GM19099 (cell line): ENCODE data around the gene ICAM2.

Experiments
- POLR2A ChIP-seq: IDR thresholded peaks from 3 replicates; pipeline ENCODE4 v1.6.1; 2011; ENCODE audit warnings: low read depth; ENCODE audit not compliant: insufficient read length; ENCODE audit errors: extremely low read depth

Gene ICAM2

DNA sequence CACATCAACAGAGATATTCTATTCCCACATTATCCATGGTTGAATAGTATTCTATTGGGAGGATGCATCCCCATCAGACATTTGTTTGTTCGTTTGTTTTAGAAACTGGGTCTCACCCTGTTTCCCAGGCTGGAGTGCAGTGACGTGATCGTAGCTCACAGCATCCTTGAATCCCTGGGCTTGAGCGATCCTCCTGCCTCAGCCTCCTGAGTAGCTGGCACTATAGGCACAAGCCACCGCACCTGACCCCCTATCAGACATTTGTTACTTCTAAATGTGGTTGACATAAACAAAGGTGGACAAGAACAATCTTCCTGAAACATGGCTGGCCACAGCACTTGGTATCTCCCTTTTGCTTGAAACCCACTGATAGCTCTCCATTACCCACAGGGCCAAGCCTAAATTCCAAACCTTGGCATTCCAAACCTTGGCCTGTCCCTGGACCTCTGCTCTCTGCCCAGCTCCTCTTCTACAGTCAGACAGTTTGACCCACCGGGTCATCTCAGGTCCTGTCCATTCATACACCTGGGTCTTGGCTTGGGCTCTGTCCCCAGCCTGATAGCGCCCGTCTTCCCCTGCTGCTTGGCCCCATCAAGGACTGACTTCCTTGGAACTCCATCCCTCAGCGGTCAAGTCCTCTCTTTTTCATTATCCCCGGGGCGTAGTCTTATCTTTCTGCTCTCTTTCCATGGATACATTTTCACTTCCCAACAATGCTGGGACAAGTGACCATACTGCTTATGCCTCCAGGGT, 23.8 kb downstream of the ICAM2 start:
- TF ChIP-seq POLR2A, result no peak

DNA sequence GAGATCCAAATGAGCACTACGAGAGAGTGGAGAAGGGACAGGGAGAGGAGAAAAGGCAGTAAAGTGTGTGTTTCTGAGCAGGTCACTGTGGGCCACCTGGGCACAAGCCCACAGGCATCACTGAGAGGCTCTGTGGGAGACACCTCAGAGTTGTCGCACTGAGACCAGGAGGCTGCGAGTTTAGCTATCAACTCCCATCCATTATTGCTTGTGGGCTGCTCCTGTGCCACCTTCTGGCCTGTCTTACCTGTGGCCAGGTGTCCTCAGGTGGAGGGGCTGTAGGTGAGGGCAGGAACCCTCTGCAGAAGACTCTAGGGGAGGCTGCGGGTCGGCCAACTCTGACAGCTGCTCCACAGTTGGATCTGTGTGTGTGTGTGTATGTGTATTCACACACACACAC, 24.8 kb downstream of the ICAM2 start:
- no peak for TF ChIP-seq POLR2A

DNA sequence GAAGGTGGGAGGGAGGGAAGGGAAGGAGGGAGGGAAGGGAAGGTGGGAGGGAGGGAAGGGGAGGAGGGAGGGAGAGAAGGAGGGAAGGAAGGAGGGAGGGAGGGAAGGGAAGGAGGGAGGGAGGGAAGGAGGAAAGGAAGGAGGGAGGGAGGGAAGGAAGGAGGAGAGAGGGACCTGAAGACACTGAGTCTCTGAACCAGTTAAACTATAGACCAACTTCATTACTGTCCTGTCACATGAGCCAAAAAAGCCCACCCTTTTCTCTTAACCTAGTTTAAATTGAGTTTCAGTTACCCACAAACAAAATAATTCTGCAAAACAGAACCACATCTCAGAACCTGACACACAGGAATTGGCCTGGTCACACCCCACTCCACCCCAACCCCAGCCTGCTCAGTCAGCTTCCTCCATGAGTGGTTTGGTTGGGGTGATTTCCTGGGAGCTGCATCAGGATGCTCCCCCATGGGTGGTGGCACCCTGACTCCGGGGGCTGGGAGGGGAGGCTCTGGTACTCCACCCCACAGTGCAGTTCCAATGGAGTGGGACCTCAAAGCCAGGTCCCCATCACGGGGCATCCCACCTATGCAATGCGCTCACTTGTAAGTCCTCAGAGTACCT, 27.0 kb downstream of the ICAM2 start:
- TF ChIP-seq POLR2A, result no peak

DNA sequence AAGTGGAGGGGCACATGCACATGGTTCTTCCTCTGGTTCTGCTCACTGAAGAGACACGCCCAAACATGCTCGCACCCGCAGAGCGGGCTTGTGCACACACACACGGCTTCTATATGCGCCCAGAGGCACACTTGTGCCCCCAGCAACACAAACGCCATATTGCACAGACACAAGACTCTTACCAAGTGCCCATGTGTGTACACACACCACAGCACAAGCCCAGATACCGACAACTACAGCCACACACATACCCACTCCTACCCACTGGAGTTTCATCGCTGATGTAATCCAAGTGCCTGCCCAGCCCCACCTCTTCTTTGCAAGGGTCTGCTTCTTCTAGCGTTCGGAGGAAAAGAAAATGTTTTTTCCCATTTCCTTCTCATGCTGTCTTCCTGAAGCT, 28.8 kb downstream of the ICAM2 start:
- TF ChIP-seq POLR2A, result no peak

DNA sequence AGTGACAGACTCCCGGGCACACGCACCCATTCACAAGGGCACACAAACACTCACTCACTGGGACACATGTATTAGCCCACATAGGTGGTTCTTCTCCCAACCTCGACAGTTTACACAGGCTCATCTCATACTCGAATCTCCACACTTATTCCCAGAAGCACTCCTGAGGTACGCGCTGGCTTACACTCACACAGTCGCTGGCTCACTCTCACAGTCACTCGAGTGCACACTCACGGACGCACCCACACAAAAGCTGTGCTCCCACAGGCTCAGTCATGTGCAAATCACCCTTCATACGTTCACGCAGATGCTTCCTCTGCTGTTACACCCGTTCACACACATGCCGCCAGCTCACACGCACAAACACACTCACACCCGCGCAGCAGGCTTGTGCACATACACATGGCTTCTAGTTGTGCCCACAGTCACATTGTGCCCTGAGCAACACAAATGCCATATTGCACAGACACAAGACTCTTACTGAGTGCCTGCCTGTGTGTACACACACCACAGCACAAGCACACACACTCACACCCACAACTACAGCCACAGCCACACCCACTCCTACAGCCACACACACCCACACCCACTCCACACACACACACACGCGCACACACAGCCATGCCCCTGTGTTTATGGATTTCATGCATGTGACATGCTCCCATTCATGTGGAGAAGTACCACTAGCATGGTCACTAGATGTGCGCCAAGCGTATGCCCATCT, 30.6 kb downstream of the ICAM2 start:
- TF ChIP-seq POLR2A, result no peak

DNA sequence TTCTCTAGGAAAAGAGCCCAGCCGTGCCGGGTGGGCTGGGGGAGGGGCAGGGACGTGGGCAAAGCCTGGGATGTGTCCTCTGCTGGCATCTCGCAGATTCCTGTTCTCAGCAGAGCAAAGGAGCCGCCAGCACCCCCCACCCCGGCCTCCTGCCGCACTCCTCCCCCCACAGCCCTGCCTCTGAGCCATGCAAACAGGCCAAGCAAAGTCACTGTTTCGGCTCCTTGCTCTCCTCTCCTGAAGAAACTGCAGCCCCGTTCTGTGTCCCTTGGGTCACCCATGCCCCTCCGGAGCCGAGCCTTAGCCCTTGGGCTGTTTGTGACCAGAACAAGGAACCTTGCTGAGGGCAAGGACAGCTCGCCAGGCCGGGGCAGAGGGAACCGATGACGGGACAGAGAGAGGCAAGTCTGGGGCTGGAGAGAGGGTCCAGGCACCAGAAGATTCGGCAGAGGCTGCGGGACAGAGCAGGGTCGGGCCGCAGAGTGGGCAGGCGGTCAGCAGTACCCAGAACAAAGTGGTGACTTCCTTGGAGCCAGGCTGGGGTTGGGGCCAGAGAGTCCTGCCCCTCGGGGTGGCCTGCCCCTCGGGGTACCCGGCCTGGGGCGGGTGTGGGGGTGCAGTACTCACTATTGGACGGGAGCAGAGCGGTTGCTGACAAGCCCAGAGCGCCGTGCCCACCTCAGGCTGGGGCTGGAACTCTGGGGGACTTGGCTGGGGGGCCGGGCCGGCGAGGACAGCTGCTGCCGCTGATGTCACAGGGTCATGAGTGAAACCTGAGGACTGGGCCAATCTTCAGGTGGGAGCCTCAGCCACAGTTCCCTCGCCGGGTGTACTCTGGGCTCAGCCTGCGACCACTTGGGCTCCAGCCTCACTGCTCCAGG, 31.5 kb downstream of the ICAM2 start:
- TF ChIP-seq POLR2A, result no peak

DNA sequence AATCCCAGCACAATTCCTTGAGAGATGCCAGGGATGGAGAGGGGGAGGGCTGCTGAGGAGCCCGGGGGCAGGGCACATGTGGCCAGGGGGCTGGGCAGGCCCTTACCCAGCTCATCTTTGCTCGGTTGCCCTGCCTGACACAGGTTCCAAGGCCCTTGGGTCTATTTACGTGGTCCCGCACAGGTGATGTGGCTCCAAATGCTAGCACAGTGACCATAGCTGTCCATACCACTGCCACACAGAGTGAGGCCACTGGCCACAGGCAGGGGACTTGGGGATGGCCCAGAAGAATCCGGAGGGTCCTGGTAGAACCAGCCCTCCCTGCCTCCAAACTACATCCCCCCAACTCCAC, 32.3 kb downstream of the ICAM2 start:
- no peak for TF ChIP-seq POLR2A

DNA sequence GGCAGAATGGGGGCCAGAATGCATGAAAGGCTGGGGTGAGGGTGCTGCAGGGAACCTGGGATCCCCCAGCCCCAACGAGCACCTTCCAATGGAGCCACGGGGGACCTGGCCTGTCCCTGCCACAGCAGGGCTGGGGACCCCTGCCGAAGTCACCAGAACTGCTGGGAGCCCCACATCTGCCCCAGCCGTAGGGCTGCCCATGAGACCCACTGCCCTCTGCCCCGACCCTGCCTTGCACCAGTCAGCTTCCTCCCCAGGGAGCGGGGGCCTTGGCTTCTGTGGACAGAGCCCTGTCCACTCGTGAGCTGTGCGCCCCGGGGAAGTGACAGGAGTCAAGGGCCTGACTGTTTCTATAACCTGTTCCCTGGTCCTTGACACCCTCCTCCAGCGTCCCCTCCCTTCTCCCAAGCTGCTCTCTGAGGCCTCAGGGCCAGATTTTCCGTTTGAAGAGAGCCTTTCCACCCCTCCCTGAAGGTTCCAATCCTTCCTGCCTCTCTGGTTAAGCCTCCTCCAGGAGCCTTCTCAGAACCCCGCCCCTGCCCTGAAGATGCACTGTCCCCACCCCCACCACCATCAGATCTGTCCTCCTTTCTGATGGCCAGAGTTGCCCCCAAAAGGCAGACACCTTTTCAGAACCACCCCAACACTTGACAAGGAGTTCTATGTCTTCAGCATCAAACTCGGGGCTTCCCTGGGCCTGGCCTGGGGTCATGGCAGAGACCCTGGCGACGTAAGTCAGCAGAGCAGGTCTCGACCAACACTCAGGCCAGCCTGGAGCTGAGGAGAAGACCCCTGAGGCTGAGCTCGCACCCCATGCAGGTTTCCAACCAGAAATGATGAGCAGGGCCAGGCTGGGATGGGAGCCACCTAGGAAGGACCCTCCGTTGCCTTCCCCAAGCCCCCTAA, 33.0 kb downstream of the ICAM2 start:
- TF ChIP-seq POLR2A, result no peak

DNA sequence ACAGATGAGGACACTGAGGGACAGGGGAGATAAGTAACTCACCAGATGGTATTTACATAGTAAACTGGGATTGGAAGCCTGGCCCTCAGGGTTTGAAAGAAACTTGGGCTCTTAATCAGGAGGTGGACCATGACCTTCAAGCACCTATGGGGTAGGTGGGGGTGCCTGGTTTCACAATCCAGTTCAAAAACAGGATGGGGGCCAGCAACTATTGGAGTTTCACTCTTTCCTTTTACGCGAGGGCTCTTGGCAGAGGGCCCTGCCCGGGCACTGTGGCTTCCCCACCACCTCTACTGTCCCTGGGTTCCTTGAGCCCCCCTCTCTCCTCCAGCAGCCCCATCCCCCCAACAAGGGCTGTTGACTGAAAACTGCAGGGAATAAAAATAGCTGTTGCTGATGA, 33.6 kb downstream of the ICAM2 start:
- no peak for TF ChIP-seq POLR2A

DNA sequence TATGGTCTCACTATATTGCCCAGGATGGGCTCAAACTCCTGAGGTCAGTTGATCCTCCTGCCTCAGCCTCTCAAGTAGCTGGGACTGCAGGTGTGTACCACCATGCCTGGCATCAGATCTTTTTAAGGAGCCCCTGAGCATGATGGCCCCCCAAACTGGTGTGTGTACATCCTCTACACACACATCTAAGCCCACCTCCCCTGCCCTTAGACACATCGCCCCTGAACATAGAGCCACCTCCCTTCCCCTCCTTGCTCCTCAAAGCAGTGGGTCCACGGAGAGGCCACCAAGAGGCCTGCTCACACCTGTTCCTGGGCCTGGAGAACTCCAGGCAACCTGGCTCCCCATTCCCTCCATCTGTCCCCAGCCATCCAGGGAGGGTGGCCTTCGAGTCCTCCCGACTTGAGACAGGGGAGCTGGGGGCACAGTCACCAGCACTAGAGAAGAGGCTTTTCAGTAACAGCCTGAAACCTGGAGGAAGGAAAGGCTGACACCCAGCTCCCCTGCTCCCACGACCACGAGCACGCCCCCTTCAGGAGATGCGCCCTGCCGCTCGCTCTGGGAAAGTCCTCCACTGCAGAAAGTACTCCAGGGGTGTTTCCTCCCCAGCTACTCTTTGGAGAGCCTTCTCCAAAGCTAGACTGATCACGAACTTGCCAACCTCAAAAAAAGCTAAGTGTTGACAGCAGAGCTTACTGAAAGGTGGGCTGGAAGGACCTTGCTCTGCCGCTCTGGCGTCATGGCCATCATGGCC, 34.9 kb downstream of the ICAM2 start:
- TF ChIP-seq POLR2A, result no peak

DNA sequence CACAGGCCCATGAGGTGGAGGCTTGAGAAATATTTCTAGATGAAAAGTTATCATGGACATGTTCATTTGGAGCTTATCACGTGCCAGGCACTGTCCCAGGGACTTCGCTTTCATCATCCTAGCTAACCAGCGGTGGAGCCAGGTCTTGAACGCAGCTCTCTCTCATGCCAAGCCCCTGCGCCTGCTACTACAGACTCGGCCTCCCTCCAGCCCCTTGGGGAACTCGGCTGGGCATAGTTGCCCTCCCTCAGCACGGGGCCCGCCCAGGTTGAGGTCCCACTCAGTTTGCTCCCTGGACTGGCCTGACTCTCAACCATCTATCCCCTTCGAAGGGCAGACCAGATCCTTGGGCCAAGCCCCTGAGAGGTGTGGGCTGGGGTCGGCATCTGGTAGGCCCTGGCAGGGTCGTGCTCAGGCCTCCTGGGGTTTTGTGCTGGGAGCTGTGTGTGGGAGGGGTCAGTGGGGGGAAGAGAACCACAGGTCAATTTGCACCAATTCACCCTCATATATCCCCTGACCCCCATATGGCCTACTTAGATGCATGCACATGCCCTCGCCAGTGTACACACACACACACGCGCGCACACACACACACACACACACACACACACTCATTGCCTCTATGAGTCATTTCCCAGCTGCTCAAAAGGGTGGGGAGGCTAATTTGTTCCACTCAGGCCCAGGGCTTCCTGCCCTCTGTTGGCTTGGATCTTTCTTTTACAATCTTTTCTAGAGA, 35.6 kb downstream of the ICAM2 start:
- no peak for TF ChIP-seq POLR2A

DNA sequence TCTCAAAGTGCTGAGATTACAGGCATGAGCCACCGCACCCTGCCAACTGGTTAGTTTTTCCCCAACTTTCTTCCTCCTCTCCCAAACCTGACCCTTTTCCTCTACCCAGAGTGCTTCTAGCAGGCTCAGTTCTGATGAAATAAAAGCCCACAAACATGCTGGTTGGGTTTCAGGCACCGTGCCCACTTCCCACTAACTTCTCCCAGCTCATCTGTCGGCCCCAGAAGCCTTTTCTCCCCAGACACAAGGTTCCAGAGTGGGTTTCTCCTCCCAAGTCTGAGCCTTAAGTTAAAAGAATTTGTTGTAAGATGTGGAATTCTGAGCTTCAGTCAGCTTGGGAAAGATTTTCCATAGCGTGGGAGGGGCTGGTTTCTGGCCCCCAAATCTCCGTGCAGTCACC, 36.2 kb downstream of the ICAM2 start:
- no peak for TF ChIP-seq POLR2A

DNA sequence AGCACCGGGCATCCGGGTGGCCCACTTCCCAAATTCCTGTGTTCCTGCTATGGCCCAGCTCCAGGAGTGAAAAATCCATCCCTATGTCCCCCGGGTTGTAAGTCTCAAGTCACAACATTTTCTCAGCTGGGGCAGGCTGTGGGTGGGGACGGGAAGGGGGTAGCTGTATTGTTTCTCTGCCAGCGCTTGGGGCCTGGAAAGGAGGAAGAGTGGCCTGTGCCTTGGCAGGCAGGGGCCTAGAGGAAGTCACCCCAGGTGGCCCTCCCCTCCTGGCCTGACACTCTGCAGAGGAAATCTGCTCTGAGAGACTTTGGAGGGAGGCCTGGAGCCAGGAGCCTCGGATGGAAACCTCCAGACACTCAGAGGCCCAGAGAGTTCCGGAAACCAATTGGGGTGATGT, 37.1 kb downstream of the ICAM2 start:
- TF ChIP-seq POLR2A, result no peak
